Right renal pelvis (tissue), 4 donors: ENCODE measurements around the gene RYK. TPM values are rescaled to one million over a fixed set of nuclear protein-coding genes. Genes with fewer than 3 reads are reported as not detected.
"Not testable (repeated sequence)": the region's sequence is repeated elsewhere in the genome, so short reads cannot be mapped to it uniquely, and the experiment has no call there.

Experiments
- DNase-seq, 4 donors: peaks; one replicate each; pipeline ENCODE4 v3.0.0-alpha.2; 2013; ENCODE audit warnings: low read depth in 4 of 4, low spot score in 3 of 4, missing footprints in 1 of 4
- polyA plus RNA-seq, 4 donors: library from polyadenylated mRNA; unstranded; fragments of 120-200 nt; gene quantifications; one replicate each; pipeline ENCODE4 v1.2.1, GENCODE V29; 2013; ENCODE audit not compliant: insufficient read length in 4 of 4

RYK gene
- polyA plus RNA-seq = 100 to 1,000 TPM in 2 of 4 donors, 10 to 100 TPM in 2; 82.2 to 104 (median 99.2) TPM

DNA sequence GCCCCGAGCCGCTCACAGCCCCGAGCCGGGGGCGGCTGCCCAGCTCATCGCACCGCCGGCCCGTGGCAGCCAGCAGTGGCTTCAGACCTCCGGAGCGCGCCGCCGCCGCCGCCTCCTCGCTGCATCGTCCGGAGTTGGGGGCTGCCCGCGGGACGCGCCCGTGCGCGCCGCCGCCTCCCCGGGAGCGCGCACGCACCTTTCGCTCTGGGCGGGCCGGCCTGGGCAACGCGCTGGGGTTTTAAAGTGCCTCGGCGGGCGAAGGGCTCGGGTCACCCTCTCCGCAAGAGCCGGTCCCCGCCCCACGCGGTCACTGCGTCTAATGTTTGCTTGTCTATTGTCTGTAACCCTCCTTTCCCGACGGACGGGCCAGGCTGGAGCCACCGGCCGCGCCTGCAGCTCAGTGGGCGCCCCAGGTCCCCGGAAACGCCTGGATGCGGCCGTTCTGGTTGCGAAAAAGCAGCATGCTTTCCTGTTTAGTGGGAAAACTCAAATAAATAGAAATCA is at the start of gene RYK:
Gene RYK, minus strand, starts transcription at position 143 of the 504 bp plus-strand sequence. CDS start 205 bp downstream, outside the sequence.
- peak; percentile 67 to 79 (median 73) for DNase-seq

DNA sequence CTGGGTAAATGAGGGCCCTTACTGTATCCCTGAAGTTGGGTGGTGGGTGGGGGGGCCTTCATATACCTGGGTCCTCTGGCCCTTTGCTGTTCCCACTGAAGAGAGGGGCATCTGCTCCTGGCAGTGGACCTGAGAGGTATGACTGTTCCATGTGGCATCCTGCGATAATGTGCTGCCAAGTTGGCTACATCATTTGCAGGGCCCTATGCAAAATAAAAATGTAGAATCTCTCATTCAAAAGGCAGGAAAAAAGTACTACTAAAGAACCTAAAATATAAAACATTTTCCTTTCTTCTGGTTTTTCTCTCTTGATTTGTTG is 49.2 kb upstream of the RYK start:
- no peak for DNase-seq

DNA sequence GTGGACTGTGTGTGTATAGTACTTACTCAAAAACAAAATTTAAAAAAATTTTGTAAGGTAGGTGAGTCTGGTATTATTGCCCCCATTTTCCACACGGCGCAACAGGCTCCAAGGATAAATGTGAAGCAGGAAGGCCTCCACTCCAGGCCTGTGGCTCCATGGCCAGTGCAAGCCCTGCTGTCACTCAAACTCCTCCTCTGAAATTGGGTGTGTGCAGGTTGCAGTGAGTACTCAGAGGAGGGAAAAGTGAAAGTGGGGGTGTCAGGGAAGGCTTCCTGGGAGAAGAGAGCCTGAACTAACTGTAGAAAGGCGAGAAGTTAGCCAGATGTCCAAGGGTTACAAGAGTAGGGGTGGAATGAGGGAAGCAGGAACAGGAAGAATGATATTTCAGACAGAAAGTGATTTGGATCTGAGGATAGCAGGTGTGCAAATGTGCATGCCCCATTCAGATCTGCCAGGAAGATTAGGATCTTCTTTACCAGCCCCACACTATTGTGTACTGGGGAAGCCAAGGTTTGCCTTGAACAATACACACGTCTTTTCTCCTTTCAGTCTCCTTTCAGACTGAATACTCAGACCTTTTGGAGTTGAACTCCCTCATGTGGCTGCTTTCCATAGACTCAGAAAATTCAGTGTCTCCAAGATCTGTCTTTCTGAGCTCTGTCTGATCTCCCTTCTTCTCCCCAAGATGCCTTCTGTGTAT is 48.7 kb upstream of the RYK start:
- no peak for DNase-seq

DNA sequence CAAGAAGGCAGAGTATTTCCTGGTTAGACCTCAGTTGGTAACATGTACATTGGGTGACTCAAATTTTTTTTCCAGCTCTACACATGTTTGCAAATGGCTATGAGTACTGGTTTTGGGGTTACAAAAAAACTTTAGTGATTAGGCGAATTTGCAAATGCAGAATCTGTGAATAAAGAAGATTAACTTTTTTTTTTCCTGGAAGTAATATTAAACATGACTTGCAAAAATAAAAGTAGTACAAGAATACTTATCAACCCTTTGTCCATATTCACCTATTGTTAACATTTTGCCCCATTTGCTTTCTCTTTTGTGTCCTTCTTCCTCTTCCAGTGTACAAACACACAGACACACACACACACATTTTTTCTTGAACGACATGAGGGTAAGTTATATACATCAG is 47.6 kb upstream of the RYK start:
- no peak for DNase-seq

DNA sequence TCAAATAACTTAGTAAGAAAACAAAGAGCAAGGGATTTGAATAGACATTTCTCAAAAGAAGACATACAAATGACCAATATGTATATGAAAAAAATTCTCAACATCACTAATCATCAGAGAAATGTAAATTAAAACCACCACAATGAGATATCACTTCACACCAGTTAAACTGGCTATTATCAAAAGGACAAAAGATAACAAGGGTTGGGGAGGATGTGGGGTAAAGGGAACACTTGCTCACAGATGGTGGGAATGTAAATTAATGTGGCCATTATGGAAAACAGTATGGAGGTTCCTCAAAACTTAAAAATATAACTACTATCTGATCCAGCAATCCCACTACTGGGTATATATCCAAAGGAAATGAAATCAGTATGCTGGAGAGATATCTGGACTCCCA is 46.0 kb upstream of the RYK start:
- DNase-seq = no peak

DNA sequence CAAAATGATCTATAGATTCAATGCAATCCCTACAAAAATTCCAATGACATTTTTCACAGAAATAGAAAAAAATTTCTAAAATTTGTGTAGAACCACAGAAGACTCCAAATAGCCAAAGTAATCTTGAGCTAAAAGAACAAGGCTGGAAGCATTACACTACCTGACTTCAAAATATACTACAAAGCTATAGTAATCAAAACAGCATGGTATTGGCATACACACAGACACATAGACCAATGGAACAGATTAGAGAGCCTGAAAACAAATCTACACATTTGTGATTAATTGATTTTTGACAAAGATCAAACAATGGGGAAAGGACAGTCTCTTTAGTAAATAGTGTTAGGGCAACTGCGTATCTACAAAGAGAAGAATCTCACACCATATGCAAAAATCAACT is 45.3 kb upstream of the RYK start:
- DNase-seq = no peak

DNA sequence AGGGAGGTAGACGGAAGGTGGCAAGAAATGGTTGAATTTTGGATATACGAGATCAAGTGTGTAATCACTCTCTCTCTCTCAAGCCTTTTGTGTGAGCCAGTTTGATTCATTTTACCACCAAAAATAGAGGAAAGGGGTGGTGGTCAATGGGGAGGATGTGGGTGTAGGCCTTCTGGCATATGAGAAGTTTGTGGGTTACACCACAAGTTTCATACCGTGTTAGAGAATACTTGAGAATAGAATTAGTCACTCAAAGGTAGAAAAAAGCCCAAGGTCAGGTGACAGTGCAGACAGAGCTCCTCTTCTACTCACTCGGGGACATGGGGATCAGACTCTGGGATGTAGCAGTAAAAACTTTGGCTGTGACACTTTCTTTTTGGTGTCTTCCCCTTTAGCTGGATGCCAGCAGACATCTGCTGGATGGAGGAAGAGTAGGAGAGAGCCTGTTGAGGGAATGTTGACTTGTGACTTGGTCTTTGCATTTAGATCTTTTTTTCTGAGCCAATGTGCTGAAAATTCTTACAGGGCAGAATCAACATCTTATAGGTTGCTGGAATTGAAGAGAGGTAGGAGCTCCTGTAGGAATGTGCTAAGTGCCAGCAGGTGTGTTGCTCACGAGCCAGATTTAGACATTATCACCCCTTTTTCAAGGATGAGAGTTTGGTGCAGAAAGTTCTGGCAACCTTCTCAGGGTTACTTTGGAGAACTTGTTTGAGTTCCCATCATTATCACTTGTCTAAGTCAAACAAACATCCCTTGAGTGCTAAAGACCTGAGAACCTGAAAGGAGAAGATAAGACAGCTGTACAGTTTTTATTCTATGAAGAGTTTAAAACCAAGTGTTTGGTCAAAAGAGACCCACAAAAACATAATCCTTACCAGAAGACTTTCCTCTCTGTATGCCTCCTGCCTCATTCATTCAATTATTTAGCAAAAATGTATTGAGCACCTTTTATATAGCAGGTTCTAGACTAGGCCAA is 43.9 kb upstream of the RYK start:
- no peak for DNase-seq

DNA sequence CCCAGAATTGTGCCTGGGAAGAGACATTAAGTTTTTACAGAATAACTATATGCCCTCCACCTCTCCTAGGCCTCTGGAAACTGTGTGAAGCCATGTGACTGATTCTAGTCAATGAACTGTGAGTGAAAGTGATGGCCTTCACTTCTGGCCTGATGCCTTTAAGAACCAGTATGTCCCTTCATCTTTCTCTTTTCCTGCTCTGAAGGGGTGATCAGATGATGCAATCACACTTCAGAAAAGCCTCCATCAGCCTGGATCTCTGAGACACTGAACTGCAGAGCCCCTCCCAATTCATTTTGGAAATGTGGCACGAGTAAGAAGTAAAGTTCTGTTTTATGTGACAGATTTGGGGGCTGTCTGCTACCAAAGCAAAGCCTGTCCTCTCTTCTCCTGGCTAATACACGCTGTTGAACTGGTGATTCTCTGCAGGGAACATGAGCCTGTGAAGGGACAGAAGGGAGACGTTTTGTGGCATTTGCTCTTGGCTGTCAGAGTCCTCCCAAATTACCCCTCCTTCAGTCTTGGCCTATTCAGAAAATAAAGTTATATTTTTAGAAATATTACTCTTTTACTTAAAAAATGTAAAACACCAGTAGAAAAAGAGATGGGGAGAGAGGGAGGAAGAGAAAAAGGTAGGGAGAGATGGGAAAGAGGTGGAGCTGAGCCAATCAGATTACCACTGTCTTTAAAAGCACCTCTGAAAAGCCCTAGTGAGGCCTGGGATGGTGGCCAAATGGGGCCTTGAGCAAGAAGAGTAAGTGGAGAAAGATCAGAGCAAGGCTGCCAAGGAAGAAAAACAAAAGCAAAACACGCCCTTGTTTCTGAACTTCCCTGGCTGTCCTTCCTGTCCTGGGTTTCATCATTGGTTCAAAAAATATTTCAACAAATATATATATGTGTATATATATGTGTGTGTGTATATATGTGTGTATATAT is 40.9 kb upstream of the RYK start:
- no peak for DNase-seq

DNA sequence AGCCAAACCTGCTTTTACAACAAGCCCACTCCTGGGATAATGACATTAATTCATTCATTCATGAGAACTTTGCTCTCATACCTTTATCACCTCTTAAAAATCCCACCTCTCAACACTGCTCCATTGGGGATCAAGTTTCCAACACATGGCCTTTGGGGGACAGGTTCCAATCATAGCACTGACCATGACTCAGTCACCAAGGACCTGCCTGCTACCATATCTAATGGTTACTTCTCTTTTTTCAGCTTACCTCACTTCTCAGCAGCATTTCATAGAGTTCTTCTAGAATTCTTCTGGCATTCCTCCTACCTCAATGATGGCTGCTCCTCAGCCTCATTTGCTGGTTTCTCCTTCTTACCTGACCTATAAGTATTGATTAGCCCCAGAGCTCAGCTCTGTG is 36.9 kb upstream of the RYK start:
- DNase-seq = no peak

DNA sequence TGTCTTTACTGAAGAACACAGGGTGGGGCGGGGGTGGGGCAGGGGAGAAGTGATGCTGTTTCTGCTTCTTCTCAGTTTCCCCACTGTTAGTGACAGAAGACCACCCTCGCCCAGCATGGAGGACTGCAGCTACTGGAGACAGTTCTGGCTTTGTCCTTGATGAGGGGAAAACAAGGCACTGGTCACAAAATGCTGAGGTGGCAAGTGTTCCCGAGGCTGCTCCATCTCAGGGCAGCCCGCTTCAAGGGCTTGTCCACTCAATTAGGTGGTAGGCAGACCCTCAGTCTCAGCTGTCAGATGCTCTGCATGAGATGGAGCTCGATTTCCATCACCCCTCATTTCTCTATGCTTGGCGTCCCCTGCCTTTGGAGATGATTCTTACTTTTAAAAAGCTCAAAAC is 33.8 kb upstream of the RYK start:
- DNase-seq = no peak

DNA sequence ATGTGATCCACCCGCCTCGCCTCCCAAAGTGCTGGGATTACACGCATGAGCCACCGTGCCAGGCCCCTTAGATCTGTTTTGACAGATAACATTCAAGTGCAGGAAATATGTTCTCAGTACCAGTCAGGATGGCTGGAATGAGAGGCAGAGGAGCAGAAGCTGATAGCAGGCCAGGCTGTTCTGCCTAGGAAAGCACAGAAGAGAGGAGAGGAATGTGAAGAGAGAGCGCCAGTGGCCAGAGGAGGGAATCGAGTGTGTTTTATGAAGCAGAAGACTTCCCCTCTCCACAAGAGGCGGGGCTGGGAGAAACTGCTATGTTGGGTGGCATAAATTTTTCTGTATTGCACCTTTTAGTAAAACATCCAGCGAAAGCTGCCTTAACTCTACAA is 32.0 kb upstream of the RYK start:
- DNase-seq = no peak

DNA sequence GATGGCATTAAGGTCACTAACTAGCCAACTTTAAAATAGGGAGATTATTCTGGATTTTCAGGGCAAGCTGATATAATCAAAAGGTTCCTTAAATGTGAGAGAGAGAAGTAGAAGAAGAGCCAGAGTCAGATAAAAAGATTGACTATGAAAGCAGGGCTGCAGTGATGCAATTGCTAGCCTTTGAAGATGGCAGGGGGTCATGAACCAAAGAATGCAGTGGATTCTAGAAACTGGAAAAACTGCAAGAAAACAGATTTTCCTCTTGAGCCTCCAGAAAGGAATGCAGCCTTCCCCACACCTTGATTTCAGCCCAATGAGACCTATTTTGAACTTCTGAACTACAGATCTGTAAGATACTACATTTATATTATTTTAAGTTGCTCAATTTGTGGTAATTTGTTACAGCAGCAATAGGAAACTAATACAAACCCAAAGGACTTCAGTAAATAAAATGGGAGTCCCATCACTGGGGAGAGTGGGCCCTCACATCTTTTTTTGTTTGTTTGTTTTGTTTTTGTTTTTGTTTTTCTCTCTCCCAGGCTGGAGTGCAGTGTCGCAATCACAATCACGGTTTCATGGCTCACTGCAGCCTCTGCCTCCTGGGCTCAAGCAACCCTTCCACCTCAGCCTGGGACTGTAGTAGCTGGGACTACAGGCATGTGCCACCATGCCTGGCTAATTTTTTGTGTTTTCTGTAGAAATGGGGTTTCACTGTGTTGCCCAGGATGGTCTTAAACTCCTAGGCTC is 31.4 kb upstream of the RYK start:
- no peak for DNase-seq

DNA sequence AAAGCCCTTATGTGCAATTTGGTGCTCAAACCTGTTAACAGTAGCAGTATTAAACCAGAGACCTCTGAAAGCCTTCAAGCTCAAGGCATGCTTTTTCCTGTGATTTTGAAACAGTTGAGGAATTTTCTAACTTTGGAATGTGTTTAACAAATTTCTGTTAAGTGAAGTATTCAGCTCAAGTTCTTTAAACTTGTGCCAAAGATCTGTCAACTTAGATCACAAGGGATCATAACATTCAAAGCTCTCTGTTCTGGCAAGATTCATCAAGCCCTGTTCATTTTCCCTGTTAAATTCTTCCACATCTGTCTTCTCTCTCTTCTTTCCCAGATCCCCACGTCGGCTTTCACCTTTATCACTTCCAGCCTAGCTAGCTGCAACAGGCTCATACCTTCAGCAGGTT is 28.8 kb upstream of the RYK start:
- peak in 1 of 4 donors; percentile 26 for DNase-seq

DNA sequence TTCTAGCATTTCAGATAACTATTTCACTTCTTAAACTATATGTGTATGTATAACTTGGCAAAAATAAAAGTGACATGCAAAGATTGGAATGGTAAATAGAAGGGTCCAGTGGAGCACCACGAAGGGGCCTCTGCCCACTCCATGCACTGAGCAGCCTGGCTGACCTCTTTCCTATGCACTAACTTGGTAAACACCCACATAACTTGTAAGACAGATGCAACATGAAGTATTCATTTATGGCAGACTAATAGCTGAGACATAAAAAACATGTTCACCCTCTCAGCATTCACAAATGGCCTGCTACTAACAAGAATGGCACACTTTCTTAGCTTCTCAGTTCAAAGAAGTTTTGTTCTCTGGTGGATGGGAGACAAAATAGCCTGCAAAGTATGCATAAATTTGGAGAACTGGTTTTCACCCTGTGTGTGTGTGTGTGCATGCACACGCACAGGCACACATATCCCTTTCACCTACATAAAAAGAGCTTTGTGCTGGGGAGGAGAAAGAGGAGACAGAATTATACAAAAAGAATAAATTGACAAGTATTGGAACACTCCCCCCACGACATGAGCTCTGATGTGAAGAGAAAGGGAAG is 26.5 kb upstream of the RYK start:
- peak in 1 of 4 donors; percentile 16 for DNase-seq

DNA sequence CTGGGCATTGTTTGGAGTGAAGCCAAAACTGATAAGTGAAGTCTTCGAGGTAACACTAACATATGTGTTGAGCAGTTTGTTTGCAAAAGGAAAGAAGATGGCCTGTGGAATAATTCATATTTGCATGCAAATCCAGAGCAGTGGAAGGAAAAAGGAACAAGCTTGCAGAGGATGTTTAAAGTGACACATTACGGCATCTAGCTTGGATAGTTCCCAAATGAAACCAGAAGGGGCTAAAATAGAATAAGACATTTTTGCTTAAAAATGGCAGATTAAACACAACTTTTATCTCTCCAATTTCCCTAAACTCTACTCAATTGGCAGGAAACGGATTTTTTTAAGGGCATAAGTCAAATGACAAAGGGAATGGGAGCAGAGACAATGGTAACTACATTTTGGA is 25.4 kb upstream of the RYK start:
- no peak for DNase-seq

DNA sequence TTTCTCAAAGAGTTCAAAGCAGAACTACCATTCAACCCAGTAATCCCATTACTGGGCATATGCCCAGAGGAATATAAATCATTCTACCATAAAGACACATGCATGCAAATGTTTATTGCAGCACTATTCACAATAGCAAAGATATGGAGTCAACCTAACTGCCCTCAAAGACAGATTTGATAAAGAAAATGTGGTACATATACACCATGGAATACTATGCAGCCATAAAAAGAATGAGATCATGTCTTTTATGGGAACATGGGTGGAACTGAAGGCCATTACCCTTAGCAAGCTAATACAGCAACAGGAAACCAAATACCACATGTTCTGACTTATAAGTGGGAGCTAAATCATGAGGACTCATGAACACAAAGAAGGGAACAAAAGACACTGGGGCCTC is 24.5 kb upstream of the RYK start:
- DNase-seq = not testable (repeated sequence)

DNA sequence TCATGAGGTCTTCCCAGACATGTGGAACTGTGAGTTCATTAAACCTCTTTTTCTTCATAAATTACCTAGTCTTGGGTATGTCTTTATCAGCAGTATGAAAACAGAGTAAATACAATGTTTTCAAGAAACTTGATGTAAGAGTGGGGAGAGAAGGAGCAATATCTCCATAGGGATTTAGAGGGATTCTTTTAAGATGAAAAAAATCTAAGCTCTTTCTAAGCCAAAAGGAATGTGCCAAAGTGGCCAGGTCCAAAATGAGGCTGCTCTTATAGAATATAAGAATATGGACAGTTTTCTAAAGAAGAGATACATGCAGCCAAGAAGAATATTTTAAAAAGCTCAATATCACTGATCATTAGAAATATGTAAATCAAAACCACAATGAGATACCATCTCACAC is 23.9 kb upstream of the RYK start:
- DNase-seq = no peak

DNA sequence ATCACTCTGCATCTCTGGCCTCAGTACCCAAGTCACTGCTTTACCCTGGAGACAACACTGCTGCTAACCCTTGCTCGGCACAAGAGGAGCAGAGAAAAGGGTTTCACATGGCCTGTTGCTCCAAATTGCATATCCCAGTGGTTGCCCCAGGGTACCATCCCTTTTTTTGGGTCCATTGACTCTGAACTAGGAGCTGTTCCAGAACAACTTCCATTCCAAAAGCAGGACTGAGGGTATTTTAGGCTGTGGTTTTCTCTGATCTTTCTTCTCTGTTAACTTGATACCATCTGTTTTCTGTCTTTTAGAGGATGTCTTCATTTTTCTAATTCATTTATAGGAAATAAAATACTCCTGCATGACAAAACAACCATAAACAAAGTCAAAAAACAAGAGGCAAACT is 17.3 kb upstream of the RYK start:
- no peak for DNase-seq

DNA sequence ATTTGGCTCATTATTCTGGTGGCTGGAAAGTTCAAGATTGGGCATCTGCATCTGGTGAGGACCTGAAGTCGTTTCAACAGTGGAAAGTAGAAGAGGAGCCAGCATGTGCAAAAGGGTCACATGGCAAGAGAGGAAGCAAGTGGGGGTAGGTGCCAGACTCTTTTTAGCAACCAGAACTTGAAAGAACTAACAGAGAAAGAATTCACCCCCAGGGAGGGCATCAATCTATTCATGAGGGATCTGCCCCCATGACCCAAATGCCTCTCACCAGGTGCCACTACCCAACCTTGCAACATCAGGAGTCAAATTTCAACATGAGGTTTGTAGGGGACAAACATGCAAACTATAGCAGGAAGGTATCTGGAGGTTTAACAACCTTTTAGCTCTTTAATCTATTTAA is 10.3 kb upstream of the RYK start:
- DNase-seq = no peak
